Kidney (tissue), 14 donors: Measurements from ENCODE around the gene MRGPRD. TPM values are rescaled to one million over a fixed set of nuclear protein-coding genes. Genes with fewer than 3 reads are reported as not detected.
A peak's percentile ranks its signal among the peaks of the same experiment; 100 is the strongest.
"Not testable (repeated sequence)": the region's sequence is repeated elsewhere in the genome, so short reads cannot be mapped to it uniquely, and the experiment has no call there.

Experiments
- DNase-seq, 5 donors: peaks; one replicate each; pipeline ENCODE4 v3.0.0-alpha.2; 2013 to 2020
- FAIRE-seq: peaks from 2 replicates; lab custom pipeline; 2012; peaks lifted over from hg19 to GRCh38; lab: Jason Lieb, UNC
- H3K27ac ChIP-seq, 2 donors: one replicate each; pipeline ENCODE4 v1.7.0; 2013; ENCODE audit warnings: low read depth in 2 of 2, low read length in 2 of 2, inconsistent platforms in 1 of 2
- H3K27me3 ChIP-seq: one replicate; pipeline ENCODE4 v1.7.1; 2013; ENCODE audit warnings: low read length, inconsistent platforms; ENCODE audit not compliant: control insufficient read depth, insufficient read depth
- H3K36me3 ChIP-seq, 3 donors: one replicate each; pipeline versions ENCODE4 v1.7.0 to v1.7.1; 2013; ENCODE audit warnings: low read length in 3 of 3, control low read depth in 1 of 3, inconsistent platforms in 1 of 3; ENCODE audit not compliant: insufficient read depth in 3 of 3, control insufficient read depth in 2 of 3
- H3K4me1 ChIP-seq, 3 donors: one replicate each; pipeline versions ENCODE4 v1.7.0 to v1.7.1; 2013; ENCODE audit warnings: low read length in 3 of 3, inconsistent platforms in 1 of 3, low read depth in 1 of 3; ENCODE audit not compliant: control insufficient read depth in 2 of 3, insufficient read depth in 2 of 3
- H3K4me3 ChIP-seq, 3 donors: one replicate each; pipeline versions ENCODE4 v1.7.0 to v1.8.1; 2013; ENCODE audit warnings: low read length in 3 of 3, control low read depth in 1 of 3, inconsistent platforms in 1 of 3
- H3K9ac ChIP-seq, 3 donors: one replicate each; pipeline versions ENCODE4 v1.7.0 to v1.7.1; 2013; ENCODE audit warnings: low read length in 3 of 3, control low read depth in 1 of 3, inconsistent platforms in 1 of 3
- H3K9me3 ChIP-seq, 3 donors: one replicate each; pipeline versions ENCODE4 v1.7.0 to v1.7.1; 2013; ENCODE audit warnings: low read length in 3 of 3, control low read depth in 1 of 3, inconsistent platforms in 1 of 3; ENCODE audit not compliant: control insufficient read depth in 2 of 3, insufficient read depth in 1 of 3
- CTCF ChIP-seq: IDR thresholded peaks from 3 replicates; pipeline ENCODE4 v1.5.1; 2012; ENCODE audit warnings: mild to moderate bottlenecking, moderate library complexity, borderline replicate concordance; ENCODE audit not compliant: insufficient read depth; ENCODE audit errors: extremely low read depth
- intact Hi-C: fragments of 100-400 bp; cut with DNase I; formaldehyde crosslinking; loops from one replicate; pipeline ENCODE4 v1.11.1; 2022
- polyA plus RNA-seq: library from polyadenylated mRNA; stranded (reverse); fragments of 350-450 nt; fragmentation: Illumina TruSeq; extraction: RNeasy Lipid Tissue Mini Kit (QIAGEN cat#74804); gene quantifications from one replicate; pipeline ENCODE4 v1.2.3, GENCODE V29; 2014; ENCODE audit warnings: low read depth, low replicate concordance; ENCODE audit not compliant: insufficient read depth
- total RNA-seq: library from RNA; stranded (reverse); fragmentation: NEBNext Ultra II Directional; extraction: Animal tissue kit (Norgen Biotek cat#: 25700); gene quantifications from one replicate; pipeline ENCODE4 v1.2.1, GENCODE V29; 2021
- donor health status: control.
- donor health status: control.
- donor health status: control.
- donor health status: control.
- donor health status: control.
- donor health status: DM: yes; HTN: yes; CAD: no.
- donor health status: Normal renal cell carcinoma (clear cell type).

MRGPRD gene
- total and polyA plus RNA-seq, 2 donors from 2014 or later = not detected

GRCh38 chr11:68974421-68975194 lies 6.2 kb downstream of the MRGPRD start:
- no peak overlapping the region for H3K4me3 ChIP-seq
- TF ChIP-seq CTCF = no peak
- H3K27ac ChIP-seq = no peak overlapping the region
- H3K27me3 ChIP-seq = no peaks in the 10 kb centered on the region
- H3K36me3 ChIP-seq = no peaks in the 10 kb centered on the region
- FAIRE-seq (no peak), DNase-seq (peak in 1 of 5 donors; percentile 48)
- H3K4me1 ChIP-seq = no peaks in the 10 kb centered on the region
- H3K9ac ChIP-seq = no peak overlapping the region
- intact Hi-C loops = no loop called here
- no peaks in the 10 kb centered on the region for H3K9me3 ChIP-seq

- DNase-seq = peak in 1 of 5 donors; percentile 10
- FAIRE-seq = not testable (repeated sequence)
Measured at GRCh38 chr11:68973706-68974105, 7.1 kb downstream of the MRGPRD start.

GRCh38 chr11:68973219-68973618 lies 7.6 kb downstream of the MRGPRD start:
- H3K4me3 ChIP-seq = no peak overlapping the region
- no peak for TF ChIP-seq CTCF
- DNase-seq (peak in 1 of 5 donors; percentile 6), FAIRE-seq (no peak)
- H3K9ac ChIP-seq = no peak overlapping the region
- H3K36me3 ChIP-seq = no peaks in the 10 kb centered on the region
- no peaks in the 10 kb centered on the region for H3K9me3 ChIP-seq
- H3K27me3 ChIP-seq = no peaks in the 10 kb centered on the region
- H3K27ac ChIP-seq = no peak overlapping the region
- H3K4me1 ChIP-seq = no peaks in the 10 kb centered on the region
- intact Hi-C loops = no loop called here

More at GRCh38 chr11:68973706-68974105, 7.1 kb downstream of the MRGPRD start:
- H3K27me3 ChIP-seq, H3K27ac ChIP-seq, intact Hi-C loops, H3K9ac ChIP-seq, H3K9me3 ChIP-seq, H3K36me3 ChIP-seq, H3K4me1 ChIP-seq, H3K4me3 ChIP-seq: not testable (repeated sequence)

- no peak for TF ChIP-seq CTCF
- H3K27me3 ChIP-seq = no peaks in the 10 kb centered on the region
- FAIRE-seq (no peak), DNase-seq (peak in 2 of 5 donors; percentile 1 to 22)
- no peak overlapping the region for H3K9ac ChIP-seq
- H3K4me3 ChIP-seq = no peak overlapping the region
- H3K27ac ChIP-seq = no peak overlapping the region
- no peaks in the 10 kb centered on the region for H3K9me3 ChIP-seq
- H3K4me1 ChIP-seq = no peaks in the 10 kb centered on the region
- intact Hi-C loops = no loop called here
- no peaks in the 10 kb centered on the region for H3K36me3 ChIP-seq
Measured at GRCh38 chr11:68970921-68971636, 9.7 kb downstream of the MRGPRD start.
